Endothelial cell of hepatic sinusoid (primary cell): ENCODE data around the gene ST6GALNAC5.
"Not testable (repeated sequence)": the region's sequence is repeated elsewhere in the genome, so short reads cannot be mapped to it uniquely, and the experiment has no call there.

Experiments used
- in situ Hi-C: cut with HindIII; loops from 2 replicates; pipeline ENCODE4 v1.10.0; 2017; ENCODE audit warnings: low sequenced_read_pairs

Gene ST6GALNAC5

GRCh38 chr1:76867342-76868130 is at the start of gene ST6GALNAC5:
Gene ST6GALNAC5, plus strand, starts transcription at chr1:76867480.
- in situ Hi-C loops, result loop anchor here (5.0 kb wide), 1 partner anchor 55 kb away; no protein-coding TSS in a partner anchor

DNA sequence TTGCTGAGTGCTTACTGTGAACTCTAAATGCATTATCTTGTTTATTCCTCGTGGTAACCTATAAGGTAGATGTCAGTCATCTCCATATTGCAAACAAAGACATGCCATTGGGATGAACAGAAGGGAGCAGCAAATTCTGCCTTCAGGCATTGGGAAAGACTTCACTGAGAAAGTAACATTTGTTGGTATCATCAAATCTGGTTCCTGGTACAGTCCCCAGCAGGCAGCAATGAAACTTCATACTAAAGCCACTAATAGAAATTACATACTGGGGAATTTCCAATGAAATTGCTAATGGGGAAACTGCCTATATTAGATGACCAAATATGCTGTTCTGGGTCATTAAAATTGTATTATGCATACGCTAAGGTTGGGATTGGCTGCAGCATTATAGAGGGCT is 47.3 kb upstream of the ST6GALNAC5 start:
- in situ Hi-C loops, result no loop called here

GRCh38 chr1:76822961-76823360 is 44.3 kb upstream of the ST6GALNAC5 start:
- in situ Hi-C loops, result not testable (repeated sequence)

DNA sequence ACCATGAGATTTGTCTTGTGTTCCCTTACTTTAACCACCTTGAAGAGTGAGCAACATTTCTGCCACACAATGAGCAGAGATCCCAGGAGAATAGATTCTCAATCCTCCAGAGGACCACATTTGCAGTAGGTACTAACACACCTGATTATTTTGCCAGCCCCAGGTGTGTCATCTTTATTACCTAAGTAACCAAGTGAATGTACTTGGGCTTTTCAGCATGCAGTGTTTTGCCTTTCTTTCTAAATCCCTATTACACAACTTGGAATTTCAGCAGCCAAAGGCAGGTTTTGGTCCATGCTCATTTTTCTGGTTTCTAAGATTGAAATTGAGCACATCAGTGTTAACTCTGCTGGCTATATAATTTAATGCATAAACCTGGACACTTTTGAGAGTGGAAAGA is 43.2 kb upstream of the ST6GALNAC5 start:
- in situ Hi-C loops, result no loop called here

DNA sequence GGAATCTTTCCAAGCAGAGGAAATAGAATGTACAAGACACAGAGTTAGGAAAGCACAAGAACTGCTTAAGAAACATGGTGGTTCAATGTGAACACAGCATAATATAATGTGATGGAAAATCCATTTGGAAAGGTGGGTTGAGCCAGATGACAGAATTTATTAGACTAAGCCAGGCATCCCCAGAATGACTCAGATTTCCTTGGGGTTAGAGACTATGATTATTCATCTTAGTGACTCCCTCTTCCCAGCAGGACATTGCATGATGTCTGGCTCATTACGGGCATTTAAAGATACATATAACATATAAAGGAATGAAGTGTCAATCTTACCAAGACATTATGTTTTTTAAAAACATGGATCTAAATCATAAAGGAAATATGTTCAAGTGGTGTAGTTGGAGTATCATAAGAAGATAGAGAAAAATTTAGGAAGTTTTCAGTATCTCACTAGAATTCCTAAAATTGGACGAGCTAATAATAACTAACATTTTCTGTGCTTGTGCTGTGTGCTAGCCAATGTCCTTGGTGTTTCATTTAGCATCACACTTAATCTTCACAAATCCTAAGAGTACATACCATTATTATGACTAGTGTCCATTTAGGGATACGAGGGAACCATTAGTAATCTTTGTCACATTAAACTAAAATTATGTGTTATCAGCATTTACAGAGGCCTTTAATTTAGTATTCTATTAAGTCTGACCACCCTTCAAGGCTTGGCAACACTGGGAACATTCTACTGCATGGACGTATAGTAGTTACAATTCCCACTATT is 41.0 kb upstream of the ST6GALNAC5 start:
- in situ Hi-C loops, result no loop called here

DNA sequence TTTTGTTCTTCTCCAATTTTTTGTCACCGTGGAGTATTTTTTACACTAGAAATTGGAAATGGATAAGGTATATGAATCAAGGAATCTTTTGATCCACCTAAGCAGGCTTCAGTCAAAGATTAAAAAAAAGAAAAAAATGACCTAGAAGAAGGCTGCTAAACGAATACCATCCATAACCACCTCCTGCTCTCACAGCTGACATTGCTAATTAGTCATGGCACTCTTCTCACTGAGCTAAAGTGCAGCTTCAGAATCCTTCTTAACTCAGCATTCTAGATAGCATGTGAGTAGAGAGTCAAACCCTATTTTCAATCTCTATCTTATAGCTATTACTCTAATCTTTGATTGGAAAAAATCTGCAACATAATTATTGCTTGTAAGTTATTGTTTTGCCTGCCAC is 40.2 kb upstream of the ST6GALNAC5 start:
- in situ Hi-C loops, result no loop called here

GRCh38 chr1:76830373-76830772 is 36.9 kb upstream of the ST6GALNAC5 start:
- in situ Hi-C loops, result no loop called here

DNA sequence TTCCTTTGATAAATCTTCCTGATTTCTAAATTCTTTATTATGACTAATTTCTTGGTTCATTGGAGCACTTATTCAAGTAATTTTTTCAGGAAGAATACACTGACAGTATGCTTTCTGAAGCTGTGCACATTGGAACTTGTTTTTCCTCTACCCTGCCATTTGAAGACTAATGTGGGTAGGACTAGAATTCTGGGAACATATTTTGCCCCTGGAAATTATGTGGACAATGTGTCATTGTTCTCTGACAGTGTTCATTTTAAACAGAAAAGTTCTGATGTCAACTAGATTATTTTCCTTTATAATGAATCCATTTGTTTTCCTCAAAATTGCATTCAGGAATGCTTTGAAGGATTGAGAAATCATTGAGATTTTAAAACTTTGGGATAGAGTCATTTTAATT is 34.8 kb upstream of the ST6GALNAC5 start:
- in situ Hi-C loops, result no loop called here

- in situ Hi-C loops, result no loop called here
Observed at GRCh38 chr1:76833151-76833550, 34.1 kb upstream of the ST6GALNAC5 start.

DNA sequence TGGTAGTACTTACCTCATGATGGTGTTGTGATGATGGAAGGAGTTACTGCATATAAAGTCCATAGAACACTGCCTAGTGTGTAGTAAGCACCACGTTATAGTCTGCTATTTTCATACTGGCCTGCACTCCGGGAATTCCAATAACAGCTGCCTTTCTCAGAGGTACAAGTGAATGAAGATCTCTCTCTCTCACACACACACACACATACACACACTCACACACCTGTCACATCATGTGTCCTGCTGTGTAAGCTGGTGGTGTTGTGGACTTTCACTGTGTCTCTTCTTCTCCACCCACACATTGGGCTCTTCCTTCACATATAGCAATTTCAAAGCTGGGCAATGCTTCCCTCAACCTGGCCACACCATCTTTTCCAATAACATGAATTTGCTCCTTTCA is 33.4 kb upstream of the ST6GALNAC5 start:
- in situ Hi-C loops, result no loop called here

- in situ Hi-C loops, result no loop called here
Observed at GRCh38 chr1:76835203-76835602, 32.1 kb upstream of the ST6GALNAC5 start.

GRCh38 chr1:76840278-76840677 is 27.0 kb upstream of the ST6GALNAC5 start:
- in situ Hi-C loops, result no loop called here

DNA sequence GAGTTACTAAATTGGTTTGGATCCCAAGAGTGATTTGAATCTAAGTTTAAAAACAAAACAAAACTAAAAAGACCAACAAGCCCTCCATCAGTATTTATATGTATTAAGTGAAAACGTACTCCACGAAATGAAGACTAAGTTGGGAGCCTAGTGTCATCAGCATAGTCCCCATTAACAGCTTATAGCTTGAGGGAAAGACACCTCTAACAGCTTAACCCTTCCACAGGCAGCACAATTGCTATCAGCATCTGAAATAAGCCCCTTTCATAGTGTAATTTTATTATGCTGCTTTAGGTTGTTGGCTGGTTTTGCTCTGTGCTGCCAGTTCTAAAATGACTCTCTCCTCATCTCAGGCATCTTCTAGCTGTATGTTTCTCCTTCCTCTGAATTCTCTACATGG is 25.8 kb upstream of the ST6GALNAC5 start:
- in situ Hi-C loops, result no loop called here

DNA sequence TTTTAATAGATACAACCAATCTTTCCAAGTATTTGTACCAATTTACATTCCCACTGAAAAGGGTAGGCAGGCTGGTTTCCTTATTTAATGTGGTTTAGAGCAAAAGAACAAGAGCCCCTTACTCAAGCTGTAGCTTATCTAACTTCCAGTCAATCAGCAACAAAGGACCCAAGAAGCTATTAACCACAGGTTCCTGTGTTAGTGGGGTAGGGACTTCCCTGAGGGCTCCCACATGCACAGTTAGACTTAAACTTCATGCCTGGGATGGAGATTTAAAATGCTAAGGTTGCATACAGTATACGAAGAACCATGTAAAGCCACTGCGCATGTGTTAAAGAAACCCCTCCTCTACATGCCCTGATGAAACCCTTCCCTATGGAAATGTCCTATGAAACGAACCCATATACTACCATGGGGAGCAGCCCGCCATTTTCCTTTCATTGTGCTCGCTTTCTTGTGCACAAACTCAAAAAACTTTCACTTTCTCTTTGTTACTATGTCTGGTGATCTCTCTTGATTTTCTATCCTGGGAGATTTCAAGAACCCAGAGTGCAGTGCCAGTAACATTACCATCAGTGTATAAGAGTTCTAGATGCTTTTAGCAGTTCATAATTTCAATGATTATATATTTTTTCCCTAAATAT is 23.3 kb upstream of the ST6GALNAC5 start:
- in situ Hi-C loops, result no loop called here

GRCh38 chr1:76854255-76854654 is 13.0 kb upstream of the ST6GALNAC5 start:
- in situ Hi-C loops, result no loop called here

DNA sequence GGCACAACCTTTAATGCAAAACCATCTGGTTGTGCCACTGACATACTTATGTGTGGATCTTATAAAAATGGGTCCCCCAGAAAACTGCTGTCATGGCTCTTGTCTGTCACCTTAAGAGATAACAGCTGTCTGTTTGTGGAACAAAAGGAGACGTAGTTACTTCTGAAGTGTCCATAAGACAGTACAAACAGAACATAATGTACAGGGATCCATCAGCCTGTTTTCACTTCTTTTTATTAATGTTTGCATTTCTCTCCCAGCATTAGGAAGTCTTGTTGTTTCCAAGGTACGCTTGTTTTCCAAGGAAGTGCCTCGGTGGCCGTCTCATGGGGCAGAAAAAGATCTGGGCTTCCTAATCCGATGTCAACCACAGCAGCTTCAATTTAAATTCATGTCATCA is 11.2 kb upstream of the ST6GALNAC5 start:
- in situ Hi-C loops, result no loop called here

- in situ Hi-C loops, result no loop called here
Observed at GRCh38 chr1:76857138-76857537, 10.1 kb upstream of the ST6GALNAC5 start.

DNA sequence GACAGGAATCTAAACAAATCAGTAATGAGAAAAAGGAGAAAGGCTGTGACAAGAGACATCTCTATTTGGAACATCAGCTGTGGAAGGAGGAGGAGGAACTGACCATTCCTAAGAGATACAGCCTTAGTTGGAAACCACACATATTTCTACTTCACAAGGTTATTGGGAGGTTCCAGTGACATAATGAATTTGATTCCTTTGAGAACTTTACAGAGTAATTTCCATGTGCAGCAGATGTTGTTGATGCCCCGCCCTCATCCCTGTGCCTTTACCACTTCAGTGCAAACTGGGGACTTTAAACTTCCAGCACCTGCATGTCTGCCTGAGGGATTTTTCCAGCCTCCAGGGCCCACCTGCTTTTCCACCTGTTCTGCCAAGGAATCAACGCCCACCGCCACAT is 9.3 kb upstream of the ST6GALNAC5 start:
- in situ Hi-C loops, result no loop called here

- in situ Hi-C loops, result no loop called here
Observed at GRCh38 chr1:76861149-76861548, 6.1 kb upstream of the ST6GALNAC5 start.

DNA sequence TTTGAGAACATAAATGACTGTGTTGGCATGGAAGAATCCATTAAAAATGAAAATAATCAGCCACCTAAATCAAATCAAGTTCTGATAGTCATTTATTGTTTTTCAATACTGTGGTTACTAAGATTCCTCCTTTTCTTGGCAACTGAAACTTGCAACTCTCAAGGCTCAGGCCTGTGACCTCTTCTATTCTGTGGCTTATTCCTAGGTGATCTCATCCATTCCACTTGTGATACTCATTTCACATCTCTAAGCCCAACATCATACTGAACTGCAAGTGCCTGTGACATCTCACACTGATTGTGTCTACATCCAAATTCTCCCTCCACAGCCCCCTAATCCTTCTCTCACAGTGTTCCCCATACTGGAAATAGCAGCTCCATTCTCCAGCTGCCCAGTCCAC is 4.8 kb upstream of the ST6GALNAC5 start:
- in situ Hi-C loops, result no loop called here

GRCh38 chr1:76864383-76864782 is 2.9 kb upstream of the ST6GALNAC5 start:
- in situ Hi-C loops, result no loop called here
